Measurements from ENCODE around the gene SLC7A5.
"Not testable (repeated sequence)": the region's sequence is repeated elsewhere in the genome, so short reads cannot be mapped to it uniquely, and the experiment has no call there.

Gene SLC7A5

GRCh38 chr16:87904963-87905362 lies 35.7 kb upstream of the SLC7A5 start:
- H3K4me1 ChIP-seq (ENCODE audit: control insufficient read depth, insufficient read depth, low read length); H3K27me3 ChIP-seq (ENCODE audit: control insufficient read depth in 1 of 2, insufficient read depth in 2 of 2, low read length in 2 of 2); H3K27ac ChIP-seq (ENCODE audit: low read length); H3K9ac ChIP-seq (ENCODE audit: low read length in 2 of 2); H3K4me3 ChIP-seq (ENCODE audit: low read length in 2 of 2); H3K9me3 ChIP-seq (ENCODE audit: control insufficient read depth in 2 of 2, low read length in 2 of 2); H3K36me3 ChIP-seq (ENCODE audit: control insufficient read depth in 2 of 2, insufficient read depth in 2 of 2, low read length in 2 of 2): not testable (repeated sequence)

DNA sequence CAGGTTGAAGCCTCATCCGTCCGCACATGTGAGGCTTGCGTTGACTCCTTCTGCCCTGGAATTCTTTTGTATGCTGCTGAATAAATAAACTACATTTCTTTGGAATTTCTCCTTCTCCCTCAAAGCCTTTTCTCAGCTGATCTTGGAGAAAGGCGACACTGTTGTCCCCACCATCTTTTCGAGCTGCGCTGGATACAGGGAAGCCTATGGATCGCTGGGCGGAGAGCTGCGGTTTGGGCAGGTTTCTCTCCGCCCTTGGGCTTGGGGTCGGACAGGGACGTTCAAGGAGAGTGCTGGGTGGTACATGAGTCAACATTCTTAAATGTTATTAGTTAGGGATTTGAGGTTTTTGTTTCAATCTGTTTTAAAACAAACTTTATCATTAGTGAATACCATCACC lies 31.2 kb upstream of the SLC7A5 start:
- H3K27me3 ChIP-seq (ENCODE audit: control insufficient read depth in 1 of 2, insufficient read depth in 2 of 2, low read length in 2 of 2); H3K4me3 ChIP-seq (ENCODE audit: low read length in 2 of 2); H3K27ac ChIP-seq (ENCODE audit: low read length); H3K36me3 ChIP-seq (ENCODE audit: control insufficient read depth in 2 of 2, insufficient read depth in 2 of 2, low read length in 2 of 2); H3K9me3 ChIP-seq (ENCODE audit: control insufficient read depth in 2 of 2, low read length in 2 of 2); H3K9ac ChIP-seq (ENCODE audit: low read length in 2 of 2); H3K4me1 ChIP-seq (ENCODE audit: control insufficient read depth, insufficient read depth, low read length): not testable (repeated sequence)

DNA sequence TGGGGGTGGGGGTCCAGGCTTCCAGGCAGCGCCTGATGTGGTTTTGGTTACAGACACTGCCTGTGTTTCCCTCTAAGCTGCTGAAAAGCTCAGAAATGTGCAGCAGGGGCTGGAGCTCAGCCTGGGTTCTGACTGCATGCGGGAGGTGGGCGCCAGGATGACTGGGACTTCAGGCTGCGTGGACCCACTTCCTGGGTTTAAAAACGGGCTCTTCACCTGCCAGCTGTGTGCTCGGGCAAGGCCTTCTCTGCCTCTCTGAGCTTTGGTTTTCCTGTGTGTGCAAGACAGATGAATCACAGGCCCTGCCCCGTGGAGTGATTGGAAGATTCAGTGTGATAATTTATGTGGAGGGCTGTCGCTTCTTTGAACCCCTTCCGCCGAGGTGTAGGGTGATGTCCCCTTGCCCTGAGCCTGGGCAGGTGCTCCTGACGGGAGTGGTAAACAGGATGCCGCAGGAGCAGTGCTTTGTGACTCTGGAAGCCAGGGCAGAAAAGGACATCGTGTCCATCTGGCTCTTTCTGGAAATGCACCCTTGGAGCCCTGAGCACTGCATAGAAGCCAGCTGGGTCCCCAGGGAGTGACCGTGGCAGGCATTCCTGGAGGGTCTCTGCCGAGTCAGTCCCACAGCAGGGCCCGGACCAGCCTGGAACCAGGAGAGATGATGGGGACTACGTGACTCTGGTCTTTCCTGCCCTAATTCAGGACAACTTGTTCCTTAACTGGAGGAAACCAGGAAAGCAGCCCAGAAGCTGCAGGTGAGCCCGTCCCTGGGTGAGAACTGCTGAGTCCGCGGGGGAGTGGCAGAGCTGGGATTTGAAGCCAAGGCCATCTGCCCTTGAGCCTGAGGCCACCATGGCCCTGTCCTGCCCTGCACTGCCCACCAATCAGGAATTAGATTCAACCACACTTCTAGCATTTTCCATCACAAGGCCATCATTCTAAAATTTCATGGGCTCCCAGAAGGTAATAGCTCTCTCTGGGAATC lies 28.5 kb upstream of the SLC7A5 start:
- Histone ChIP-seq H3K4me3 (ENCODE audit: low read length in 2 of 2) (no peak overlapping the region), H3K27me3 (ENCODE audit: control insufficient read depth in 1 of 2, insufficient read depth in 2 of 2, low read length in 2 of 2) (peaks cover 0 to 2% of the 10 kb centered on the region in 2 donors), H3K9ac (ENCODE audit: low read length in 2 of 2) (no peak overlapping the region), H3K4me1 (ENCODE audit: control insufficient read depth, insufficient read depth, low read length) (peaks cover 8% of the 10 kb centered on the region), H3K36me3 (ENCODE audit: control insufficient read depth in 2 of 2, insufficient read depth in 2 of 2, low read length in 2 of 2) (no peaks in the 10 kb centered on the region), H3K27ac (ENCODE audit: low read length) (no peak overlapping the region), H3K9me3 (ENCODE audit: control insufficient read depth in 2 of 2, low read length in 2 of 2) (no peaks in the 10 kb centered on the region)

- not testable (repeated sequence) for H3K27ac ChIP-seq (ENCODE audit: low read length); H3K4me3 ChIP-seq (ENCODE audit: low read length in 2 of 2)
These were observed 27.7 kb upstream of the SLC7A5 start for GRCh38 chr16:87896924-87897520.

DNA sequence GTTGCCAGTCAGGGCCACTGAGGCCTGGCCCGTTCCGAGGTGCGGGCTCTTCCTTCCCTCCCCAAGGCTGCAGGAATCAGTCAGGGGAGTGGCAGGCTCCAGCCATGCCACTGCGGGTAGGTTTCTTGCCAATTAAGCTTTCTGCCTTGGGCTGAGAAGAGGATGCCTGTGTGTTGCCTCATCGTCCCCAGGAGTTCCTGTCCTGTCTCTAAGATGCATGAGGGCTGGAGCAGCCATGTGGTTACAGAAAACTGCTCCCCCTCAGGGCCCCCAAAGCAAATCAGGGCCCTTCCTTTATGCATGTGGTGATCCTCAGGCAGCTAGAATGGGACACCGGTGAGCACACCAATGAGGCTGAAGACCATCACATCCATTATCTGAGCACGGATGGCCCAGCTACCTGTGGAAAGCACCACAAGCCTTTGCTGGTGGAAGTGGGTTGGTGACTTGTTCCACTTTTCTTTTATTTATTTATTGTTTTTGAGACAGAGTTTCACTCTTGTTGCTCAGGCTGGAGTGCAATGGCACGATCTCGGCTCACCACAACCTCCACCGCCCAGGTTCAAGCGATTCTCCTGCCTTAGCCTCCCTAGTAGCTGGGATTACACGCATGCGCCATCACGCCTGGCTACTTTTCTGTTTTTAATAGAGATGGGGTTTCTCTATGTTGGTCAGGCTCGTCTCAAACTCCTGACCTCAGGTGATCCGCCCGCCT lies 27.0 kb upstream of the SLC7A5 start:
- H3K27ac ChIP-seq (ENCODE audit: low read length); H3K9ac ChIP-seq (ENCODE audit: low read length in 2 of 2); H3K27me3 ChIP-seq (ENCODE audit: control insufficient read depth in 1 of 2, insufficient read depth in 2 of 2, low read length in 2 of 2); H3K36me3 ChIP-seq (ENCODE audit: control insufficient read depth in 2 of 2, insufficient read depth in 2 of 2, low read length in 2 of 2); H3K9me3 ChIP-seq (ENCODE audit: control insufficient read depth in 2 of 2, low read length in 2 of 2); H3K4me3 ChIP-seq (ENCODE audit: low read length in 2 of 2); H3K4me1 ChIP-seq (ENCODE audit: control insufficient read depth, insufficient read depth, low read length): not testable (repeated sequence)

More at GRCh38 chr16:87896924-87897520, 27.7 kb upstream of the SLC7A5 start:
- H3K9ac ChIP-seq (ENCODE audit: low read length in 2 of 2); H3K36me3 ChIP-seq (ENCODE audit: control insufficient read depth in 2 of 2, insufficient read depth in 2 of 2, low read length in 2 of 2); H3K9me3 ChIP-seq (ENCODE audit: control insufficient read depth in 2 of 2, low read length in 2 of 2); H3K4me1 ChIP-seq (ENCODE audit: control insufficient read depth, insufficient read depth, low read length); H3K27me3 ChIP-seq (ENCODE audit: control insufficient read depth in 1 of 2, insufficient read depth in 2 of 2, low read length in 2 of 2): not testable (repeated sequence)

- Histone ChIP-seq H3K27me3 (ENCODE audit: control insufficient read depth in 1 of 2, insufficient read depth in 2 of 2, low read length in 2 of 2) (peaks cover 0 to 2% of the 10 kb centered on the region in 2 donors), H3K4me1 (ENCODE audit: control insufficient read depth, insufficient read depth, low read length) (peaks cover 8% of the 10 kb centered on the region), H3K4me3 (ENCODE audit: low read length in 2 of 2) (no peak overlapping the region), H3K36me3 (ENCODE audit: control insufficient read depth in 2 of 2, insufficient read depth in 2 of 2, low read length in 2 of 2) (no peaks in the 10 kb centered on the region), H3K9ac (ENCODE audit: low read length in 2 of 2) (no peak overlapping the region), H3K27ac (ENCODE audit: low read length) (no peak overlapping the region), H3K9me3 (ENCODE audit: control insufficient read depth in 2 of 2, low read length in 2 of 2) (no peaks in the 10 kb centered on the region)
These were observed 26.4 kb upstream of the SLC7A5 start for GRCh38 chr16:87895641-87896141.

GRCh38 chr16:87894005-87894404 lies 24.7 kb upstream of the SLC7A5 start:
- not testable (repeated sequence) for H3K36me3 ChIP-seq (ENCODE audit: control insufficient read depth in 2 of 2, insufficient read depth in 2 of 2, low read length in 2 of 2); H3K27ac ChIP-seq (ENCODE audit: low read length); H3K27me3 ChIP-seq (ENCODE audit: control insufficient read depth in 1 of 2, insufficient read depth in 2 of 2, low read length in 2 of 2); H3K4me3 ChIP-seq (ENCODE audit: low read length in 2 of 2); H3K9me3 ChIP-seq (ENCODE audit: control insufficient read depth in 2 of 2, low read length in 2 of 2); H3K9ac ChIP-seq (ENCODE audit: low read length in 2 of 2); H3K4me1 ChIP-seq (ENCODE audit: control insufficient read depth, insufficient read depth, low read length)

GRCh38 chr16:87891764-87892163 lies 22.5 kb upstream of the SLC7A5 start:
- Histone ChIP-seq H3K27ac (ENCODE audit: low read length) (no peak overlapping the region), H3K27me3 (ENCODE audit: control insufficient read depth in 1 of 2, insufficient read depth in 2 of 2, low read length in 2 of 2) (no peaks in the 10 kb centered on the region), H3K4me1 (ENCODE audit: control insufficient read depth, insufficient read depth, low read length) (peaks cover 8% of the 10 kb centered on the region), H3K4me3 (ENCODE audit: low read length in 2 of 2) (no peak overlapping the region), H3K36me3 (ENCODE audit: control insufficient read depth in 2 of 2, insufficient read depth in 2 of 2, low read length in 2 of 2) (no peaks in the 10 kb centered on the region), H3K9me3 (ENCODE audit: control insufficient read depth in 2 of 2, low read length in 2 of 2) (no peaks in the 10 kb centered on the region), H3K9ac (ENCODE audit: low read length in 2 of 2) (no peak overlapping the region)

DNA sequence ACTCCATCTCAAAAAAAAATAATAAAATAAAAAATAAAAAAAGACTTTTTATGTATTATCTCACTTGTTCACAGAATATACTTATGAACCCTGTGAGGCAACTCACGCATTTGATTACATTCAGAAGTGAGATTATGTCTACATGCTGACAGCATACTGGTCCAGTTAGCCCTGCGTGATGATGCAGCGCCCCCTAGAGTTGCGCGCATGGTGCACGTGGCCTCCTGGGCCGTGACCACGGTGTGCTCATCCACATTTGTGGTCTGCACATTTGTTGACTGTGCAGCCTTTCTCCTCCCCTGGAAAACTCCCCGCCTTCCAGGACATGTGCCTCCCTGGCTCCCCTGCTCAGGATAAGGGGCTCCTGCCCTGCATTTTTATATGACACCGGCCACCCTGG lies 20.5 kb upstream of the SLC7A5 start:
- H3K27ac ChIP-seq (ENCODE audit: low read length); H3K9me3 ChIP-seq (ENCODE audit: control insufficient read depth in 2 of 2, low read length in 2 of 2); H3K4me1 ChIP-seq (ENCODE audit: control insufficient read depth, insufficient read depth, low read length); H3K36me3 ChIP-seq (ENCODE audit: control insufficient read depth in 2 of 2, insufficient read depth in 2 of 2, low read length in 2 of 2); H3K9ac ChIP-seq (ENCODE audit: low read length in 2 of 2); H3K27me3 ChIP-seq (ENCODE audit: control insufficient read depth in 1 of 2, insufficient read depth in 2 of 2, low read length in 2 of 2); H3K4me3 ChIP-seq (ENCODE audit: low read length in 2 of 2): not testable (repeated sequence)

DNA sequence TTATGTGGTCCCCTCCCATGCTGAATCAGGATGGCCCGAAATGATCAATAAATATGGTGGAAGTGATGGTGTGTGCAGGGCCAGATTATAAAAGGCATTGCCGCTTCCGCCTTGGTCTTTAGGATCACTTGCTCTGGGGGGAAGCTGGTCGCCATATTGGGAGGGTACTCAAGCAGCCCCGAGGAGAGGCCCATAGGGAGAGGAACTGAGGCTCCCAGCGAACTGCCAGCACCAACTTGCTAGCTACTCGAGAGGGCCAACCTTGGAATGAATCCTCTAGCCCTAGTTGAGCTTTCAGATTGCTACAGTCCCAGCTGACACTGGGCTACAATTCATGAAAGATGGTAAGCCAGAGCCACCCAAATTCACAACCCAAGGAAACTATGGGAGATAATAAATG lies 19.0 kb upstream of the SLC7A5 start:
- not testable (repeated sequence) for H3K36me3 ChIP-seq (ENCODE audit: control insufficient read depth in 2 of 2, insufficient read depth in 2 of 2, low read length in 2 of 2); H3K9me3 ChIP-seq (ENCODE audit: control insufficient read depth in 2 of 2, low read length in 2 of 2); H3K4me1 ChIP-seq (ENCODE audit: control insufficient read depth, insufficient read depth, low read length); H3K9ac ChIP-seq (ENCODE audit: low read length in 2 of 2); H3K27ac ChIP-seq (ENCODE audit: low read length); H3K27me3 ChIP-seq (ENCODE audit: control insufficient read depth in 1 of 2, insufficient read depth in 2 of 2, low read length in 2 of 2); H3K4me3 ChIP-seq (ENCODE audit: low read length in 2 of 2)

Data from stomach smooth muscle (tissue), 2 donors.